Panc1 (cell line): Measurements from ENCODE around the gene C1orf115.
"Not testable (repeated sequence)": the region's sequence is repeated elsewhere in the genome, so short reads cannot be mapped to it uniquely, and the experiment has no call there.

Experiments
- CTCF ChIP-seq: fragments of 450-650 bp; IDR thresholded peaks from 2 replicates; pipeline ENCODE4 v1.5.1; 2017; ENCODE audit warnings: mild to moderate bottlenecking
- REST ChIP-seq, 2 experiments: IDR thresholded peaks; 2 replicates each; pipeline ENCODE4 v1.6.1; 2011 to 2012; ENCODE audit warnings: low read depth in 2 of 2, control low read depth in 1 of 2, low read length in 1 of 2, mild to moderate bottlenecking in 1 of 2, moderate library complexity in 1 of 2; ENCODE audit not compliant: insufficient read depth in 1 of 2

GRCh38 chr1:220721266-220721665 lies 31.1 kb downstream of the C1orf115 start:
- not testable (repeated sequence) for TF ChIP-seq REST (IDR thresholded peaks at IDR 0.05; ENCODE audit: insufficient read depth in 1 of 2, low read depth in 2 of 2, low read length in 1 of 2); CTCF
